H1 (cell line): ENCODE measurements around the gene GNL2. TPM values are rescaled to one million over a fixed set of nuclear protein-coding genes. Genes with fewer than 3 reads are reported as not detected.

Experiments
- CTCF ChIA-PET: fragments of 300-600 bp; sonication (Branson Sonifier 250); formaldehyde crosslinking; loops from one replicate; lab custom pipeline; 2021; ENCODE audit not compliant: partially characterized antibody; lab: Charles Lee
- POLR2A ChIA-PET: fragments of 300-600 bp; sonication (Branson Sonifier 250); formaldehyde crosslinking; loops from one replicate; lab custom pipeline; 2021; ENCODE audit warnings: inconsistent platforms; ENCODE audit not compliant: partially characterized antibody; lab: Charles Lee
- DNase-seq, 2 experiments: peaks; one replicate each; pipeline versions ENCODE4 v3.0.0 to v3.0.0-alpha.2; 2010 to 2022; ENCODE audit warnings: low spot score in 2 of 2, low read depth in 1 of 2, mixed read lengths in 1 of 2
- FAIRE-seq: peaks from 2 replicates; lab custom pipeline; 2011; peaks lifted over from hg19 to GRCh38; lab: Jason Lieb, UNC
- H2AFZ ChIP-seq: 2 replicates; pipeline ENCODE4 v1.8.1; 2012; ENCODE audit warnings: low read length, inconsistent platforms
- H2AK5ac ChIP-seq: 2 replicates; pipeline ENCODE4 v1.6.1; 2013; ENCODE audit warnings: low read depth, low read length
- H2BK120ac ChIP-seq: replicated peaks from 2 replicates; pipeline ENCODE3; 2013; ENCODE audit warnings: low read depth, low read length, inconsistent platforms
- H2BK12ac ChIP-seq: 2 replicates; pipeline ENCODE4 v1.6.1; 2013; ENCODE audit warnings: low read depth, low read length
- H2BK15ac ChIP-seq: 2 replicates; pipeline ENCODE4 v1.6.1; 2013; ENCODE audit warnings: low read length
- H2BK20ac ChIP-seq: 2 replicates; pipeline ENCODE4 v1.6.1; 2013; ENCODE audit warnings: low read length
- H2BK5ac ChIP-seq: 2 replicates; pipeline ENCODE4 v1.6.1; 2013; ENCODE audit warnings: low read depth, low read length
- H3K14ac ChIP-seq: 2 replicates; pipeline ENCODE4 v1.6.1; 2013; ENCODE audit warnings: inconsistent platforms; ENCODE audit not compliant: insufficient read length
- H3K18ac ChIP-seq: 2 replicates; pipeline ENCODE4 v1.6.1; 2013; ENCODE audit warnings: low read length; ENCODE audit errors: extremely low read depth
- H3K23ac ChIP-seq: 2 replicates; pipeline ENCODE4 v1.6.1; 2013; ENCODE audit warnings: inconsistent platforms; ENCODE audit not compliant: insufficient read length
- H3K23me2 ChIP-seq: 2 replicates; pipeline ENCODE4 v1.6.1; 2013; ENCODE audit warnings: low read depth, low read length
- H3K27ac ChIP-seq: 2 replicates; pipeline ENCODE4 v1.6.1; 2011; ENCODE audit warnings: low read depth, low read length, inconsistent platforms
- H3K27me3 ChIP-seq, 4 experiments: replicated peaks in 1 of 4; 1 replicate in 1 of 4; 2 replicates in 3 of 4; pipeline versions ENCODE4 v1.6.1 to v1.8.1; 2011 to 2013; ENCODE audit warnings: low read length in 3 of 4, mild to moderate bottlenecking in 3 of 4, inconsistent platforms in 2 of 4, mixed read lengths in 2 of 4, moderate library complexity in 1 of 4; ENCODE audit not compliant: control insufficient read depth in 3 of 4, insufficient read depth in 3 of 4; ENCODE audit errors: extremely low read depth in 1 of 4
- H3K36me3 ChIP-seq, 4 experiments: 2 replicates each; pipeline versions ENCODE4 v1.6.1 to v1.8.1; 2011 to 2013; ENCODE audit warnings: mild to moderate bottlenecking in 4 of 4, low read length in 3 of 4, moderate library complexity in 2 of 4, control low read depth in 1 of 4, inconsistent platforms in 1 of 4; ENCODE audit not compliant: insufficient read depth in 4 of 4, control insufficient read depth in 2 of 4
- H3K4ac ChIP-seq: replicated peaks from 2 replicates; pipeline ENCODE3; 2013; ENCODE audit warnings: low read length, low read depth, mixed read lengths, inconsistent platforms; ENCODE audit not compliant: insufficient read length
- H3K4me1 ChIP-seq, 4 experiments: replicated peaks in 1 of 4; 1 replicate in 1 of 4; 2 replicates in 3 of 4; pipeline versions ENCODE4 v1.6.1 to v1.8.1; 2011 to 2013; ENCODE audit warnings: low read length in 3 of 4, inconsistent platforms in 2 of 4, mixed read lengths in 1 of 4; ENCODE audit not compliant: insufficient read depth in 4 of 4, control insufficient read depth in 3 of 4
- H3K4me2 ChIP-seq, 2 experiments: 2 replicates each; pipeline versions ENCODE4 v1.6.1 to v1.8.1; 2011 to 2013; ENCODE audit warnings: low read depth in 2 of 2, low read length in 2 of 2, control low read depth in 1 of 2, inconsistent platforms in 1 of 2, mild to moderate bottlenecking in 1 of 2; ENCODE audit not compliant: insufficient read depth in 1 of 2
- H3K4me3 ChIP-seq, 4 experiments: fragments of 200-600, 300-600 bp in 1 of 4; sonication (generic), shearing (Covaris generic), sonication (Bioruptor Twin) in 1 of 4; 2 replicates each; pipeline versions ENCODE4 v1.5.1 to v1.8.1; 2011 to 2016; ENCODE audit warnings: low read length in 4 of 4, low read depth in 3 of 4, control low read depth in 2 of 4, inconsistent platforms in 2 of 4, mild to moderate bottlenecking in 2 of 4, mixed read lengths in 1 of 4, moderate library complexity in 1 of 4; ENCODE audit not compliant: insufficient read depth in 2 of 4; ENCODE audit errors: extremely low read depth in 1 of 4
- H3K56ac ChIP-seq: replicated peaks from 2 replicates; pipeline ENCODE3; 2013; ENCODE audit warnings: low read depth, mild to moderate bottlenecking, mixed read lengths, low read length, inconsistent platforms; ENCODE audit not compliant: insufficient read length
- H3K79me1 ChIP-seq: 2 replicates; pipeline ENCODE4 v1.6.1; 2013; ENCODE audit warnings: low read depth, low read length, control low read depth
- H3K79me2 ChIP-seq, 2 experiments: 2 replicates each; pipeline versions ENCODE4 v1.6.1 to v1.8.1; 2012 to 2013; ENCODE audit warnings: low read length in 2 of 2, mild to moderate bottlenecking in 2 of 2, inconsistent platforms in 1 of 2; ENCODE audit not compliant: insufficient read depth in 2 of 2, control insufficient read depth in 1 of 2
- H3K9ac ChIP-seq, 4 experiments: replicated peaks in 1 of 4; 1 replicate in 1 of 4; 2 replicates in 3 of 4; pipeline versions ENCODE4 v1.6.1 to v1.8.1; 2011 to 2013; ENCODE audit warnings: low read depth in 3 of 4, low read length in 3 of 4, control low read depth in 2 of 4, mild to moderate bottlenecking in 2 of 4, moderate library complexity in 2 of 4, inconsistent platforms in 1 of 4; ENCODE audit errors: extremely low read depth in 1 of 4
- H3K9me3 ChIP-seq, 2 experiments: 2 replicates each; pipeline versions ENCODE4 v1.6.1 to v1.8.1; 2012 to 2013; ENCODE audit warnings: mild to moderate bottlenecking in 2 of 2, moderate library complexity in 2 of 2, control low read depth in 1 of 2, inconsistent platforms in 1 of 2, low read depth in 1 of 2, low read length in 1 of 2, mixed read lengths in 1 of 2; ENCODE audit not compliant: insufficient read depth in 2 of 2
- H4K20me1 ChIP-seq, 2 experiments: replicated peaks in 1 of 2; 2 replicates each; pipeline versions ENCODE3 to v1.8.1; 2011 to 2013; ENCODE audit warnings: inconsistent platforms in 2 of 2, low read length in 2 of 2, mild to moderate bottlenecking in 1 of 2; ENCODE audit not compliant: insufficient read depth in 2 of 2, control insufficient read depth in 1 of 2
- H4K5ac ChIP-seq: 2 replicates; pipeline ENCODE4 v1.6.1; 2013; ENCODE audit warnings: low read length, low read depth, mixed read lengths, inconsistent platforms; ENCODE audit not compliant: insufficient read length
- H4K8ac ChIP-seq: 2 replicates; pipeline ENCODE4 v1.8.0; 2013; ENCODE audit warnings: mild to moderate bottlenecking, moderate library complexity, low read length, inconsistent platforms; ENCODE audit not compliant: insufficient read depth; ENCODE audit errors: extremely low read depth
- H4K91ac ChIP-seq: replicated peaks from 2 replicates; pipeline ENCODE3; 2013; ENCODE audit warnings: low read length, mixed read lengths, inconsistent platforms; ENCODE audit not compliant: insufficient read length
- CHD2 ChIP-seq: IDR thresholded peaks from 2 replicates; pipeline ENCODE4 v1.6.1; 2012; ENCODE audit warnings: low read length, improper control_type of control experiment
- MAFK ChIP-seq: IDR thresholded peaks from 2 replicates; pipeline ENCODE4 v1.6.1; 2012; ENCODE audit warnings: low read depth, mild to moderate bottlenecking, improper control_type of control experiment, low read length
- WGBS, 2 experiments: shearing (Covaris generic) in 1 of 2; methylation state at CpG; one replicate each; pipeline versions ENCODE4 v1.1.6 to v1.1.7; 2013 to 2015; ENCODE audit warnings: low lambda C conversion rate in 2 of 2, mixed read lengths in 2 of 2, inconsistent platforms in 1 of 2, low coverage in 1 of 2, missing lambda C conversion rate in 1 of 2; ENCODE audit not compliant: insufficient replicate concordance in 2 of 2, insufficient coverage in 1 of 2, insufficient read length in 1 of 2; ENCODE audit errors: extremely low coverage in 1 of 2, missing lambda C conversion rate in 1 of 2; 5-methylcytosine and 5-hydroxymethylcytosine counted together
- polyA plus RNA-seq, 7 experiments: library from polyadenylated mRNA; depleted of rRNA in 3 of 7; stranded (reverse) in 5 of 7; unstranded in 2 of 7; fragments of >200 nt in 5 of 7; fragments of 200-250 nt in 2 of 7; gene quantifications; 1 replicate in 5 of 7; 2 replicates in 1 of 7; 4 replicates in 1 of 7; pipeline versions ENCODE4 v1.2.1 to v1.2.3, GENCODE V29; 2011 to 2013; ENCODE audit warnings: missing spikeins in 2 of 7, mixed read lengths in 2 of 7
- total RNA-seq: library from RNA; stranded (reverse); fragmentation: NEBNext Ultra II Directional; extraction: Animal tissue kit (Norgen Biotek cat#: 25700); gene quantifications from 2 replicates; pipeline ENCODE4 v1.2.1, GENCODE V29; 2021

Gene GNL2
- total and polyA plus RNA-seq, 2 of the 8 experiments (the other 6 are each of a cell fraction or from before 2014, with no cell fraction given), result 22.2 to 88.3 TPM

DNA sequence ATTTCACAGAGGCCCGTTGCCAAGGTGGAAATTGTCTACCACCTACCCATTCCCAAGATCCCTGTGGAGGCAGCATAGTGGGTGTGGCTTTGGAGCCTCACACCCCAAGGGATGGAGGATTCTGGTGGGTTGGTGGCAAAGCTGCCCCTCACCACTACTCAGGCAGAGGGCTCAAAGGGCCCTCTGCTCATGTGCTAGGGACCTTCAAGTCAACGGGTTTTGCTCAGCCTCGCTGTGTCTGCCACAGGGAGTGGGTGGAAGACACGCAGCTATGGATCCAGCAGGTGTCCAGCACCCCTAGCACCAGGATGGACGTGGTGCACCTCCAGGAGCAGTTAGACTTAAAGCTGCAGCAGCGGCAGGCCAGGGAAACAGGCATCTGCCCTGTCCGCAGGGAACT, 36.7 kb downstream of the GNL2 start:
- no peak overlapping the region for H2BK5ac ChIP-seq
- 0 out of 8 replicates have a peak, but pooled peaks cover 0 to 6% (median 0%) of the 10 kb centered on the region in 4 experiments for H3K36me3 ChIP-seq
- H3K79me1 ChIP-seq, result no peaks in the 10 kb centered on the region; the same call in 1 of the 2 replicates
- H2AFZ ChIP-seq, result no peak overlapping the region
- DNase-seq (no peak), FAIRE-seq (no peak)
- no peak overlapping the region for H3K9ac ChIP-seq
- peaks cover 0 to 6% (median 4%) of the 10 kb centered on the region in 4 experiments; a peak in 6 of 7 replicates for H3K4me1 ChIP-seq
- no peak overlapping the region for H3K14ac ChIP-seq
- ChIA-PET CTCF (no interaction called here), POLR2A (interaction anchor here (0.7 kb wide), 1 partner anchor 70 kb away, joined by 3 read pairs; no protein-coding TSS in a partner anchor)
- H3K4me2 ChIP-seq, result no peak overlapping the region
- H2BK12ac ChIP-seq, result no peak overlapping the region
- no peak overlapping the region for H2BK20ac ChIP-seq
- H3K9me3 ChIP-seq, result 0 out of 4 replicates have a peak, but pooled peaks cover 0 to 2% of the 10 kb centered on the region in 2 experiments
- H3K23me2 ChIP-seq, result no peaks in the 10 kb centered on the region
- no peaks in the 10 kb centered on the region for H4K20me1 ChIP-seq
- H3K4me3 ChIP-seq, result no peak overlapping the region
- H4K5ac ChIP-seq, result no peak overlapping the region
- no peak overlapping the region for H3K27ac ChIP-seq
- H2AK5ac ChIP-seq, result peak overlapping the region; percentile 82; the same call in 1 of the 2 replicates
- no peaks in the 10 kb centered on the region for H3K79me2 ChIP-seq
- no peaks in the 10 kb centered on the region for H3K27me3 ChIP-seq
- H4K8ac ChIP-seq, result 0 out of 2 replicates have a peak overlapping the region, but pooled peaks have one; percentile 72
- H2BK15ac ChIP-seq, result no peak overlapping the region
- WGBS, 2 experiments, result 86% methylated on average over 7 of the region's 7 CpGs; no CpG with 5 or more reads in 1 of the 2 experiments
- H3K18ac ChIP-seq, result no peak overlapping the region
- H3K23ac ChIP-seq, result no peak overlapping the region
- no peak overlapping the region for H3K56ac ChIP-seq
- no peak for TF ChIP-seq CHD2
- TF ChIP-seq MAFK, result no peak
- H3K4ac ChIP-seq, result no peak overlapping the region
- H4K91ac ChIP-seq, result no peak overlapping the region
- no peak overlapping the region for H2BK120ac ChIP-seq
